GM21360 (cell line): Measurements from ENCODE around the gene EPG5.
"Not testable (repeated sequence)": the region's sequence is repeated elsewhere in the genome, so short reads cannot be mapped to it uniquely, and the experiment has no call there.

Source experiments
- ATAC-seq: cut with Tn5 transposase; IDR thresholded peaks from one replicate; pipeline ENCODE4 v1.9.1; 2021; ENCODE audit warnings: mild to moderate bottlenecking, moderate library complexity; ENCODE audit not compliant: unreplicated experiment

Gene EPG5

GRCh38 chr18:45980229-45980628 lies 13.1 kb upstream of the EPG5 start:
- ATAC-seq: no peak

- ATAC-seq: no peak
Observed at GRCh38 chr18:45978084-45978483, 11.0 kb upstream of the EPG5 start.

- ATAC-seq: no peak
Observed at GRCh38 chr18:45976974-45977373, 9.8 kb upstream of the EPG5 start.

- no peak for ATAC-seq
Observed at GRCh38 chr18:45976566-45976965, 9.4 kb upstream of the EPG5 start.

- ATAC-seq: no peak
Observed at GRCh38 chr18:45974088-45974536, 7.0 kb upstream of the EPG5 start.

- not testable (repeated sequence) for ATAC-seq
Observed at GRCh38 chr18:45964913-45965312, 2.2 kb downstream of the EPG5 start.

GRCh38 chr18:45962866-45963265 lies 4.3 kb downstream of the EPG5 start:
- ATAC-seq: no peak

GRCh38 chr18:45962461-45962860 lies 4.7 kb downstream of the EPG5 start:
- no peak for ATAC-seq

- not testable (repeated sequence) for ATAC-seq
Observed at GRCh38 chr18:45959484-45959883, 7.6 kb downstream of the EPG5 start.

GRCh38 chr18:45958730-45959129 lies 8.4 kb downstream of the EPG5 start:
- no peak for ATAC-seq

GRCh38 chr18:45958027-45958426 lies 9.1 kb downstream of the EPG5 start:
- no peak for ATAC-seq

GRCh38 chr18:45957100-45957499 lies 10.0 kb downstream of the EPG5 start:
- ATAC-seq: no peak

- no peak for ATAC-seq
Observed at GRCh38 chr18:45954070-45954934, 12.8 kb downstream of the EPG5 start.

- no peak for ATAC-seq
Observed at GRCh38 chr18:45951016-45951714, 16.0 kb downstream of the EPG5 start.

GRCh38 chr18:45945669-45946068 lies 21.5 kb downstream of the EPG5 start:
- ATAC-seq: no peak

GRCh38 chr18:45940724-45941123 lies 26.4 kb downstream of the EPG5 start:
- ATAC-seq: no peak

- no peak for ATAC-seq
Observed at GRCh38 chr18:45939236-45939635, 27.9 kb downstream of the EPG5 start.

GRCh38 chr18:45938488-45938935 lies 28.6 kb downstream of the EPG5 start:
- ATAC-seq: no peak

- ATAC-seq: no peak
Observed at GRCh38 chr18:45935591-45936335, 31.4 kb downstream of the EPG5 start.

GRCh38 chr18:45932708-45933107 lies 34.4 kb downstream of the EPG5 start:
- ATAC-seq: no peak

- ATAC-seq: no peak
Observed at GRCh38 chr18:45930963-45931362, 36.2 kb downstream of the EPG5 start.
